Ascending aorta (tissue), 2 donors: ENCODE results near the gene MAN2A1. TPM values are rescaled to one million over a fixed set of nuclear protein-coding genes. Genes with fewer than 3 reads are reported as not detected.

ENCODE experiments used
- DNase-seq, 2 donors: peaks; one replicate each; pipeline ENCODE4 v3.0.0-alpha.2; 2019; ENCODE audit warnings: low spot score in 2 of 2
- H3K27ac ChIP-seq, 2 donors: fragments of 200-600 bp; sonication (generic); one replicate each; pipeline ENCODE4 v1.5.1; 2016 to 2017; ENCODE audit warnings: mild to moderate bottlenecking in 1 of 2
- H3K27me3 ChIP-seq: fragments of 200-600 bp; sonication (generic); one replicate; pipeline ENCODE4 v1.5.1; 2017
- H3K36me3 ChIP-seq, 2 donors: fragments of 200-600 bp; sonication (generic); one replicate each; pipeline ENCODE4 v1.5.1; 2016
- H3K4me1 ChIP-seq, 2 donors: fragments of 200-600 bp; sonication (generic); one replicate each; pipeline ENCODE4 v1.5.1; 2016 to 2017; ENCODE audit warnings: mild to moderate bottlenecking in 1 of 2
- H3K4me3 ChIP-seq, 2 donors: fragments of 200-600 bp; sonication (generic); one replicate each; pipeline ENCODE4 v1.5.1; 2016 to 2017; ENCODE audit warnings: mild to moderate bottlenecking in 1 of 2
- H3K9me3 ChIP-seq, 2 donors: fragments of 200-600 bp; sonication (generic); one replicate each; pipeline ENCODE4 v1.5.1; 2016
- intact Hi-C: fragments of 100-400 bp; cut with DNase I; formaldehyde crosslinking; loops from one replicate; pipeline ENCODE4 v1.15.1; 2023
- total RNA-seq: library from RNA; depleted of rRNA; stranded (reverse); fragments of >200 nt; gene quantifications from one replicate; pipeline ENCODE4 v1.1.0, GENCODE V29; 2016
- TF ChIP-seq, protein P1 (sequence below), 3 experiments: fragments of 200-600 bp in 2 of 3; fragments of 450-650 bp in 1 of 3; sonication (generic) in 2 of 3; IDR thresholded peaks; one replicate each; pipeline ENCODE4 v1.5.1; 2016 to 2019; ENCODE audit warnings: antibody characterized with exemption in 3 of 3, mild to moderate bottlenecking in 1 of 3, moderate library complexity in 1 of 3

The MAN2A1 gene
- total RNA-seq, 1 donor from 2014 or later: 37.0 TPM

DNA sequence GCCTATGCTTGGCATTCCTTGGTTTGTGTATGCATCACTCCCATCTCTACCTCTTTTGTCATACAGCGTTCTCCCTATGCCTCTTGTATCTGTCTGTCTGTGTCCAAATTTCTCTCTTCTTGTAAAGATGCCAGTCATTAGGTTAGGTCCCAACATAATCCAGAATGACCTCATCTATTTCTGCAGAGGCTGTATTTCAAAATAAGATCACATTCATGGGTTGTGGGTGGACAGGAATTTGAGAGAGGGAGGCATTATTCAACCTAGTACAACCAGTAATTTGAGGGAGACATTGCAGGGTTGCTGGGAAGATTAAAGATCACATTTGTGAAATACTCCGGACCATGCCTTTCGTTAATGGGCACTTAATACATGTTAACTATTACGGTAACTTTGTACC lies 155.0 kb downstream of the MAN2A1 start:
- intact Hi-C loops: no loop called here
- TF ChIP-seq, protein P1, sequence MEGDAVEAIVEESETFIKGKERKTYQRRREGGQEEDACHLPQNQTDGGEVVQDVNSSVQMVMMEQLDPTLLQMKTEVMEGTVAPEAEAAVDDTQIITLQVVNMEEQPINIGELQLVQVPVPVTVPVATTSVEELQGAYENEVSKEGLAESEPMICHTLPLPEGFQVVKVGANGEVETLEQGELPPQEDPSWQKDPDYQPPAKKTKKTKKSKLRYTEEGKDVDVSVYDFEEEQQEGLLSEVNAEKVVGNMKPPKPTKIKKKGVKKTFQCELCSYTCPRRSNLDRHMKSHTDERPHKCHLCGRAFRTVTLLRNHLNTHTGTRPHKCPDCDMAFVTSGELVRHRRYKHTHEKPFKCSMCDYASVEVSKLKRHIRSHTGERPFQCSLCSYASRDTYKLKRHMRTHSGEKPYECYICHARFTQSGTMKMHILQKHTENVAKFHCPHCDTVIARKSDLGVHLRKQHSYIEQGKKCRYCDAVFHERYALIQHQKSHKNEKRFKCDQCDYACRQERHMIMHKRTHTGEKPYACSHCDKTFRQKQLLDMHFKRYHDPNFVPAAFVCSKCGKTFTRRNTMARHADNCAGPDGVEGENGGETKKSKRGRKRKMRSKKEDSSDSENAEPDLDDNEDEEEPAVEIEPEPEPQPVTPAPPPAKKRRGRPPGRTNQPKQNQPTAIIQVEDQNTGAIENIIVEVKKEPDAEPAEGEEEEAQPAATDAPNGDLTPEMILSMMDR (IDR thresholded peaks at IDR 0.05): no peak
- no peaks in the 10 kb centered on the region for H3K27me3 ChIP-seq
- peaks cover 20 to 61% of the 10 kb centered on the region in 2 donors for H3K36me3 ChIP-seq
- H3K4me3 ChIP-seq: no peak overlapping the region
- H3K9me3 ChIP-seq: no peaks in the 10 kb centered on the region
- no peak for DNase-seq
- H3K4me1 ChIP-seq: no peaks in the 10 kb centered on the region
- H3K27ac ChIP-seq: no peak overlapping the region

- Histone ChIP-seq H3K27me3 (no peaks in the 10 kb centered on the region), H3K4me3 (no peak overlapping the region), H3K36me3 (peaks cover 17 to 62% of the 10 kb centered on the region in 2 donors), H3K9me3 (no peaks in the 10 kb centered on the region), H3K4me1 (no peaks in the 10 kb centered on the region), H3K27ac (no peak overlapping the region)
- TF ChIP-seq, protein P1 (IDR thresholded peaks at IDR 0.05): no peak
- no peak for DNase-seq
- intact Hi-C loops: no loop called here
Measured at GRCh38 chr5:109848130-109848529, 158.4 kb downstream of the MAN2A1 start.

DNA sequence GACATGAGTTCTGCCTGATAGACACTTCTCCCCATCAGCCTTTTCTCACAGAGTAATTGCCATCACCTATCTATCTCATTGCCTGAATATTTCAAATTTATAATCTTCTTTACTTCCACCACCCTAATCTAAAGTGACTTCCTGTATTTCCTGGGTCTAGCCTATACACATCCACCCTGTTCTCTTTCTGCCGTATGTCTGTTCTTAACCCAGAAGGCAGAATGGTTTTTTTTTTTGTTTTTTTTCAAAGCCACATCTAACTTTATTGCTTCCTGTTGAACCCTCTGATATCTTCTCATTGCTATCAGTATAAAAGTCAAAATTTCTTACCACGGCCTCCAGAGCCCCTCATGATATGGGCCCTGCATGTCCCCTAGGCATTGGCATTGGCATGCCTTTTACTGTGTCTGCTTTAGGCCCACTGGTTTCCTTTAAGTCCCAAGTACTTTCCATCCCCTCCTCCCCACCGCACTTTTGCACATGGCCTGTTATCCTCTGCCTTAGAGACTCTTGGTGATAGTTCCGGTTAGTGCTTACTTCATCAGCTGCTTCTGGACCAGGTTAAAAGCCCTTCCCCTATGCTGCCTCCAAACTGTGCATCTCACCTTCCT lies 159.9 kb downstream of the MAN2A1 start:
- TF ChIP-seq, protein P1 (IDR thresholded peaks at IDR 0.05): no peak
- DNase-seq: no peak
- Histone ChIP-seq H3K9me3 (no peaks in the 10 kb centered on the region), H3K36me3 (peaks cover 17 to 53% of the 10 kb centered on the region in 2 donors), H3K4me3 (no peak overlapping the region), H3K27ac (no peak overlapping the region), H3K4me1 (no peaks in the 10 kb centered on the region), H3K27me3 (no peaks in the 10 kb centered on the region)
- intact Hi-C loops: no loop called here

DNA sequence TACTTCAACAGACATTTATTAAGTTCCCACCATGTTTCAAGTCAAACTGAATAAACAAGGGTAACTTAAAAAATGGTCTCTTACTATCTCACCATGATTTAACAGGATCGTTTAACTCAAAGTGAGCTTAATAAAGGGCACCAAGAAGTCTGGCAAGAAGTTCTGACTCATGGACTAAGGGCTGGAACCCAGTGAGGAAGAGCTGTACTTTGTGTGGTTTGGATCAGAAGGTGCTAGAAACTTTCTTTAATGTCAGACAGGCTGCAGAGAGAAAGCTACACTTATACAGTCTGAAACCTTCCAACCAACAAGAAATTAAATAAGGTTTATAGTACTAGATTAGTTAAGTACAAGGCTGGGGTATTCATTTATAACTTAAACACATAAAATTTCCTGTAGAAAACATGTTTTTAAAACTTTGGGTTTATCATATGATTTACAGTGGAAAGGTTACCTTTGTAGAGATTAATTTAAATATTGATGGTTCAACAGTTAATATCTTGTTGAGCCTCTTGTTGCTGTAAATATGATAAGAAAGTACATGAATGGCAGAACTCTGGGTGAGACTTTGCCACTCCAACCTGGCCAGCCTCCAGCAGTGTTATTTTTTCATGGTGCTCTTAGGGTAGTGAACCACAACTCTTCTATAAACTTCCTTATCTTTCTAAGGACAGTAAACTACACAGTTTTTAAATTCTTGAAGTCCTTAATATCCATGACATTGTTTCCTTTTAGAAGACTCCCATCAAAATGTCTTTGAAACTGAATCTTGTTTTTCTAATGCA lies 162.8 kb downstream of the MAN2A1 start:
- TF ChIP-seq, protein P1 (IDR thresholded peaks at IDR 0.05): no peak
- Histone ChIP-seq H3K4me1 (no peaks in the 10 kb centered on the region), H3K9me3 (no peaks in the 10 kb centered on the region), H3K27ac (no peak overlapping the region), H3K4me3 (no peak overlapping the region), H3K27me3 (no peaks in the 10 kb centered on the region), H3K36me3 (peaks cover 35 to 60% of the 10 kb centered on the region in 2 donors)
- no peak for DNase-seq
- intact Hi-C loops: no loop called here

DNA sequence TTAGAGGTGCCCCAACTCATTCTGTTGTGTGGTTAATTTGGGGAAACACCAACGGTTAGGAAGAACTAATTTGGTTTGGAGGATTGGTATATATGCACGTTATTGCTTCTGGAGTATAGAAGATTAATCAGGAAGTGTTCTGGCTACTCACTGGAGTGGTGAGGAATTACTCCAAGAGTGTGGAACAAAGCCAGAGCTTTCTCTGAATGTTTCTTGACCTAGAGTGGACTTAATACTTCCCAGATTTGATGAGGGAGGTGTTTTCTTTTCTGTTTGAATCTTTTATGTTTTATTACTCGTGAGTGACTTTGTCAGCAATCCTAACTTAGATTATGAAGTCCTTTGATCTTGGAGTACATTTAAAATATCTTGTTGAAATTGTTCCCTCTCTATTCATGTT lies 163.7 kb downstream of the MAN2A1 start:
- Histone ChIP-seq H3K4me3 (no peak overlapping the region), H3K36me3 (peaks cover 33 to 54% of the 10 kb centered on the region in 2 donors), H3K9me3 (no peaks in the 10 kb centered on the region), H3K27me3 (no peaks in the 10 kb centered on the region), H3K4me1 (no peaks in the 10 kb centered on the region), H3K27ac (no peak overlapping the region)
- intact Hi-C loops: no loop called here
- DNase-seq: no peak
- TF ChIP-seq, protein P1 (IDR thresholded peaks at IDR 0.05): no peak
